Nephron progenitor cell (in vitro differentiated cells): Measurements from ENCODE around the gene GPX7.

Experiments
- DNase-seq: peaks from one replicate; pipeline ENCODE4 v3.0.0; 2021
- H3K27ac Mint-ChIP-seq: 2 replicates; pipeline ENCODE4 v1.8.0; 2021; ENCODE audit warnings: mild to moderate bottlenecking, moderate library complexity, mixed read lengths
- H3K27me3 Mint-ChIP-seq: 2 replicates; pipeline ENCODE4 v1.8.0; 2021; ENCODE audit warnings: mild to moderate bottlenecking, low read depth, mixed read lengths; ENCODE audit not compliant: poor library complexity
- H3K36me3 Mint-ChIP-seq: 2 replicates; pipeline ENCODE4 v1.8.0; 2021; ENCODE audit warnings: low read depth, mixed read lengths
- H3K4me1 Mint-ChIP-seq: 2 replicates; pipeline ENCODE4 v1.8.0; 2021; ENCODE audit warnings: mixed read lengths
- H3K4me3 Mint-ChIP-seq: 2 replicates; pipeline ENCODE4 v1.8.0; 2021; ENCODE audit warnings: mild to moderate bottlenecking, moderate library complexity, mixed read lengths
- H3K9me3 Mint-ChIP-seq: 2 replicates; pipeline ENCODE4 v1.8.0; 2021; ENCODE audit warnings: mild to moderate bottlenecking, moderate library complexity, mixed read lengths
- TF ChIP-seq, protein P1 (sequence below): fragments of 200-600 bp; sonication (generic); IDR thresholded peaks from 2 replicates; pipeline ENCODE4 v1.5.0; 2021; ENCODE audit warnings: antibody characterized with exemption

Gene GPX7

DNA sequence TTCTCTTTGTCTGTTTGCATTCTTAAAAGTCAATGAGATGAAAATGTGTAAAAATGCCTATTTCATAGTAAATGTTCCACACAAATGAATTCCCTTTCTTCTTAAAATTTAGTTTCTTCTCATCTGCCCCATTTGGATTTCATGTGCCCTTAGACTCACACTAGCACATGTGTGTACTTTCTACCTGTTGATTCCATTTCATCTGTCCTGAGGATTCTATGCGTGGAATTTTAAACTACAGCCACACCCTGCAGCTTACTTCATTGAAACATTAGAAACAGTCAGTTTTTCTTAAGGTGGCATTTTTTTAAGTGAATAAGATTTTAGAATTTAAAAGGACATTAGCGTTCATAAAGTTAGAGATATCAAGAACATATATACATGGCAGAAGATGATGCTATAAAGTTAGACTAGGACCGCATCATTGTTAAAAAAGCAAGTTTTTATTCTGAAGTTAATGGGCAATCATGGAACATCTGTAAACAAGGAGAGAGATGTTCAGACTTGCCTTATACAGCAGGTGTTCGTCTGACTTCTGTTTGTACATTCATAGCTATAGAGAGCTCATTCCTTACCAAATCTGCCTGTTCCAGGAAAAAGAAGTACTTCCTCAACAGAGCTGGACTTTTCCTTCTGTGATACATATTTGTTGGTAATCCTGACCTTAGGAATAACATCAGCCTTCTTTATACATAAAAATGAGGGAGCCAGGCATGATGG lies 45.4 kb upstream of the GPX7 start:
- Mint-ChIP-seq H3K9me3 (peaks cover 13% of the 10 kb centered on the region), H3K4me3 (no peak overlapping the region), H3K27me3 (peaks cover 7% of the 10 kb centered on the region), H3K27ac (no peak overlapping the region), H3K36me3 (peaks cover 5% of the 10 kb centered on the region), H3K4me1 (peaks cover 30% of the 10 kb centered on the region)
- TF ChIP-seq, protein P1, sequence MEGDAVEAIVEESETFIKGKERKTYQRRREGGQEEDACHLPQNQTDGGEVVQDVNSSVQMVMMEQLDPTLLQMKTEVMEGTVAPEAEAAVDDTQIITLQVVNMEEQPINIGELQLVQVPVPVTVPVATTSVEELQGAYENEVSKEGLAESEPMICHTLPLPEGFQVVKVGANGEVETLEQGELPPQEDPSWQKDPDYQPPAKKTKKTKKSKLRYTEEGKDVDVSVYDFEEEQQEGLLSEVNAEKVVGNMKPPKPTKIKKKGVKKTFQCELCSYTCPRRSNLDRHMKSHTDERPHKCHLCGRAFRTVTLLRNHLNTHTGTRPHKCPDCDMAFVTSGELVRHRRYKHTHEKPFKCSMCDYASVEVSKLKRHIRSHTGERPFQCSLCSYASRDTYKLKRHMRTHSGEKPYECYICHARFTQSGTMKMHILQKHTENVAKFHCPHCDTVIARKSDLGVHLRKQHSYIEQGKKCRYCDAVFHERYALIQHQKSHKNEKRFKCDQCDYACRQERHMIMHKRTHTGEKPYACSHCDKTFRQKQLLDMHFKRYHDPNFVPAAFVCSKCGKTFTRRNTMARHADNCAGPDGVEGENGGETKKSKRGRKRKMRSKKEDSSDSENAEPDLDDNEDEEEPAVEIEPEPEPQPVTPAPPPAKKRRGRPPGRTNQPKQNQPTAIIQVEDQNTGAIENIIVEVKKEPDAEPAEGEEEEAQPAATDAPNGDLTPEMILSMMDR, result no peak
- DNase-seq, result no peak

DNA sequence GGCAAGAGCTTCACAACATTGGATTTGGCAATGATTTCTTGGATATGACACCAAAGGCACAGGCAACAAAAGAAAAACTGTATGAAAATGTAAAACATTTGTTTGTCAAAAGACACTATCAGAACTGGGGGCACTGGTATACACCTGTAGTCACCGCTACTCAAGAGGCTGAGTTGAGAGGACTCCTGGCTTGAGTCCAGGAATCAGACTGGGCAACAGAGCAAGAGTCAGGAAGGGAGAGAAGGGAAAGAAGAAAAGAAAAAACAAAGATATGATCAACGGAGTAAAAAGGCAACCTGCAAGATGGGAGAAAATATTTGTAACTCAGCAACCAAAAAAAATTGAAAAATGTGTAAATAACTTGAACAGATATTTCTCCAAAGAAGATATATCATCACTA lies 43.2 kb upstream of the GPX7 start:
- TF ChIP-seq, protein P1, result no peak
- DNase-seq, result no peak
- no peak overlapping the region for H3K4me3 Mint-ChIP-seq
- H3K36me3 Mint-ChIP-seq, result peaks cover 5% of the 10 kb centered on the region
- peaks cover 27% of the 10 kb centered on the region for H3K4me1 Mint-ChIP-seq
- peaks cover 7% of the 10 kb centered on the region for H3K27me3 Mint-ChIP-seq
- no peak overlapping the region for H3K27ac Mint-ChIP-seq
- peaks cover 13% of the 10 kb centered on the region for H3K9me3 Mint-ChIP-seq

DNA sequence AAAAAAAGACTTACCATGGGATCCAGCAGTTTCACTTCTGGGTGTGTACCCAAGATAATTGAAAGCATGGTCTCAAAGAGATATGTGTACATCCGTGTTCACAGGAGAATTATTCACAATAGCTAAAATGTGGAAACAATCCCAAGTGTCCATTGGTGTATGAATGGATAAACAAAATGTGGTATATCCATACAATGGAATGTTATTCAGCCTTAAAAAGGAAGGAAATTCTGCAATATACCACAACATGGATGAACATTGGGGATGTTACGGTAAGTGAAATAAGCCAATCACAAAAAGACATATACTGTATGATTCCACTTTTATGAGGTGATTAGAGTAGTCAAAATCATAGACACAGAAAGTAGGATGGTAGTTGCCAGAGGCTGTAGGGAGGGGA lies 42.3 kb upstream of the GPX7 start:
- TF ChIP-seq, protein P1, result no peak
- DNase-seq, result no peak
- H3K4me1 Mint-ChIP-seq, result peaks cover 18% of the 10 kb centered on the region
- no peak overlapping the region for H3K4me3 Mint-ChIP-seq
- peaks cover 5% of the 10 kb centered on the region for H3K36me3 Mint-ChIP-seq
- peaks cover 3% of the 10 kb centered on the region for H3K27me3 Mint-ChIP-seq
- no peak overlapping the region for H3K27ac Mint-ChIP-seq
- H3K9me3 Mint-ChIP-seq, result peaks cover 13% of the 10 kb centered on the region

DNA sequence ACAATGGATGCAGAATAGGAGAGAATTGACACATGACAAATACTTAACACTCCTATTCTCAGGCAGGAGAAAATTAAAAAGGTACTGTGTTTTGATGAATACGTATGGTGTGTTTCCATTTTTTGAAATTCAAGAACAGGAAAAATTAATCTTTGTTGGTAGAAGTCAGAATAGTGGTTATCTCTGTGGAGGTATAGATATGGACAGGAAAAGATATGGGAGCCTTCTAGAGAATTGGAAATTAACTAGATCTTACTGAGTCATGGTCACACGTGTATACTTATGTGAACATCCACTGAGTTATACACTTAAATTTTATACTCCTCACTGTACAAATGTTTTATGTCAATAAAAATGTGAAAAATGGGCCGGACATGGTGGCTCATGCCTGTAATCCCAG lies 39.4 kb upstream of the GPX7 start:
- H3K9me3 Mint-ChIP-seq, result peaks cover 13% of the 10 kb centered on the region
- peaks cover 3% of the 10 kb centered on the region for H3K27me3 Mint-ChIP-seq
- H3K4me1 Mint-ChIP-seq, result peaks cover 9% of the 10 kb centered on the region
- H3K4me3 Mint-ChIP-seq, result no peak overlapping the region
- TF ChIP-seq, protein P1, result no peak
- no peak overlapping the region for H3K27ac Mint-ChIP-seq
- DNase-seq, result no peak
- peaks cover 5% of the 10 kb centered on the region for H3K36me3 Mint-ChIP-seq

DNA sequence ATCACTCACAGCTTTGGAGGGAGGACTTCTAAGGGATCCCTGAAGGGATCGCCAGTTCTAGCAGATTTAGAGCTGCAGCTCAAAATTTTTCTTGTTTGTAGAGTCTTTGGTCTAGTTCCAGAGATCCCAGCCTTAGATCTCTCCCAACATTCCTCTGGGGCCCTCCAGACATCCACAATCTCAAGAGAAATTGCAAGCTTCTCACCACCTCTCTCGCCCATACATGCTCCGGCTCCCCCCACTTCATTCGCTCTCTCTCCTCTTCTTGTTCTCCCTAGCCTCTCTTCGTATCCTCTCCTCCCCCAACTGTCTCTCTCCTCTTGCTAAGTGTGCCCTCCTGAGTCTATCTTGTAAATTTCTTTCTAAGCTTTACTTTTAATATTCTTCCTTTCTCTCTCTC lies 34.2 kb upstream of the GPX7 start:
- Mint-ChIP-seq H3K27me3 (no peaks in the 10 kb centered on the region), H3K27ac (peak overlapping the region; percentile 44), H3K4me3 (peak overlapping the region; percentile 5), H3K4me1 (peaks cover 31% of the 10 kb centered on the region), H3K36me3 (no peaks in the 10 kb centered on the region), H3K9me3 (no peaks in the 10 kb centered on the region)
- TF ChIP-seq, protein P1, result no peak
- DNase-seq, result no peak
